T-helper 1 cell treated with Interleukin-12 subunit alpha and Interleukin-12 subunit beta and Interleukin-4 antibody, amounts not matched to agents 30 μg/mL and 1 μg/mL, for 36 hours (primary cell): ENCODE data around the gene KCTD3.
A peak's percentile ranks its signal among the peaks of the same experiment; 100 is the strongest.

Experiments used
- H3K27ac Mint-ChIP-seq: one replicate; pipeline ENCODE4 v1.8.0; 2021; ENCODE audit warnings: mild to moderate bottlenecking, mixed read lengths
- H3K27me3 Mint-ChIP-seq: one replicate; pipeline ENCODE4 v1.8.0; 2021; ENCODE audit warnings: low read depth, mixed read lengths
- H3K36me3 Mint-ChIP-seq: one replicate; pipeline ENCODE4 v1.8.0; 2021; ENCODE audit warnings: low read depth, mixed read lengths
- H3K4me1 Mint-ChIP-seq: one replicate; pipeline ENCODE4 v1.8.0; 2021; ENCODE audit warnings: low read depth, mixed read lengths
- H3K4me3 Mint-ChIP-seq: one replicate; pipeline ENCODE4 v1.8.0; 2021; ENCODE audit warnings: mild to moderate bottlenecking, moderate library complexity, mixed read lengths
- H3K9me3 Mint-ChIP-seq: one replicate; pipeline ENCODE4 v1.8.0; 2021; ENCODE audit warnings: mixed read lengths

The KCTD3 gene

GRCh38 chr1:215543806-215544205, 23.3 kb upstream of the KCTD3 start:
- H3K27me3 Mint-ChIP-seq: peaks cover 14% of the 10 kb centered on the region
- peaks cover 12% of the 10 kb centered on the region for H3K4me1 Mint-ChIP-seq
- H3K36me3 Mint-ChIP-seq: no peaks in the 10 kb centered on the region
- peaks cover 4% of the 10 kb centered on the region for H3K9me3 Mint-ChIP-seq
- H3K27ac Mint-ChIP-seq: no peak overlapping the region
- no peak overlapping the region for H3K4me3 Mint-ChIP-seq

- Mint-ChIP-seq H3K4me1 (peaks cover 12% of the 10 kb centered on the region), H3K36me3 (no peaks in the 10 kb centered on the region), H3K4me3 (no peak overlapping the region), H3K9me3 (peaks cover 4% of the 10 kb centered on the region), H3K27me3 (peaks cover 19% of the 10 kb centered on the region), H3K27ac (no peak overlapping the region)
Observed at GRCh38 chr1:215544566-215544965, 22.5 kb upstream of the KCTD3 start.

GRCh38 chr1:215545096-215545495, 22.0 kb upstream of the KCTD3 start:
- peaks cover 4% of the 10 kb centered on the region for H3K9me3 Mint-ChIP-seq
- no peak overlapping the region for H3K27ac Mint-ChIP-seq
- no peaks in the 10 kb centered on the region for H3K36me3 Mint-ChIP-seq
- no peak overlapping the region for H3K4me3 Mint-ChIP-seq
- H3K27me3 Mint-ChIP-seq: peaks cover 19% of the 10 kb centered on the region
- H3K4me1 Mint-ChIP-seq: peaks cover 12% of the 10 kb centered on the region

GRCh38 chr1:215547011-215547410, 20.1 kb upstream of the KCTD3 start:
- H3K36me3 Mint-ChIP-seq: no peaks in the 10 kb centered on the region
- no peak overlapping the region for H3K4me3 Mint-ChIP-seq
- H3K4me1 Mint-ChIP-seq: peaks cover 12% of the 10 kb centered on the region
- no peak overlapping the region for H3K27ac Mint-ChIP-seq
- peaks cover 13% of the 10 kb centered on the region for H3K27me3 Mint-ChIP-seq
- H3K9me3 Mint-ChIP-seq: peaks cover 4% of the 10 kb centered on the region

GRCh38 chr1:215551806-215552205, 15.3 kb upstream of the KCTD3 start:
- H3K36me3 Mint-ChIP-seq: no peaks in the 10 kb centered on the region
- H3K9me3 Mint-ChIP-seq: peaks cover 10% of the 10 kb centered on the region
- peaks cover 19% of the 10 kb centered on the region for H3K27me3 Mint-ChIP-seq
- H3K27ac Mint-ChIP-seq: no peak overlapping the region
- H3K4me3 Mint-ChIP-seq: no peak overlapping the region
- H3K4me1 Mint-ChIP-seq: no peaks in the 10 kb centered on the region

GRCh38 chr1:215554865-215555264, 12.2 kb upstream of the KCTD3 start:
- Mint-ChIP-seq H3K27me3 (peaks cover 17% of the 10 kb centered on the region), H3K4me3 (no peak overlapping the region), H3K36me3 (no peaks in the 10 kb centered on the region), H3K9me3 (peaks cover 13% of the 10 kb centered on the region), H3K4me1 (no peaks in the 10 kb centered on the region), H3K27ac (no peak overlapping the region)

- H3K9me3 Mint-ChIP-seq: peaks cover 13% of the 10 kb centered on the region
- no peak overlapping the region for H3K4me3 Mint-ChIP-seq
- no peaks in the 10 kb centered on the region for H3K4me1 Mint-ChIP-seq
- peaks cover 17% of the 10 kb centered on the region for H3K27me3 Mint-ChIP-seq
- no peaks in the 10 kb centered on the region for H3K36me3 Mint-ChIP-seq
- no peak overlapping the region for H3K27ac Mint-ChIP-seq
Observed at GRCh38 chr1:215555531-215555930, 11.6 kb upstream of the KCTD3 start.

- Mint-ChIP-seq H3K27ac (no peak overlapping the region), H3K27me3 (peaks cover 22% of the 10 kb centered on the region), H3K4me1 (no peaks in the 10 kb centered on the region)
Observed at GRCh38 chr1:215556996-215557395, 10.1 kb upstream of the KCTD3 start.

GRCh38 chr1:215557504-215557903, 9.6 kb upstream of the KCTD3 start:
- H3K9me3 Mint-ChIP-seq: peaks cover 21% of the 10 kb centered on the region
- peaks cover 22% of the 10 kb centered on the region for H3K27me3 Mint-ChIP-seq
- no peaks in the 10 kb centered on the region for H3K4me1 Mint-ChIP-seq
- H3K27ac Mint-ChIP-seq: no peak overlapping the region
- no peak overlapping the region for H3K4me3 Mint-ChIP-seq
- no peaks in the 10 kb centered on the region for H3K36me3 Mint-ChIP-seq

More at GRCh38 chr1:215556996-215557395, 10.1 kb upstream of the KCTD3 start:
- H3K36me3 Mint-ChIP-seq: no peaks in the 10 kb centered on the region
- H3K4me3 Mint-ChIP-seq: no peak overlapping the region
- peaks cover 20% of the 10 kb centered on the region for H3K9me3 Mint-ChIP-seq

GRCh38 chr1:215557992-215558626, 9.0 kb upstream of the KCTD3 start:
- H3K9me3 Mint-ChIP-seq: peaks cover 21% of the 10 kb centered on the region
- no peak overlapping the region for H3K4me3 Mint-ChIP-seq
- no peaks in the 10 kb centered on the region for H3K4me1 Mint-ChIP-seq
- peaks cover 28% of the 10 kb centered on the region for H3K27me3 Mint-ChIP-seq
- no peak overlapping the region for H3K27ac Mint-ChIP-seq
- no peaks in the 10 kb centered on the region for H3K36me3 Mint-ChIP-seq

- no peaks in the 10 kb centered on the region for H3K9me3 Mint-ChIP-seq
- H3K36me3 Mint-ChIP-seq: peaks cover 3% of the 10 kb centered on the region
- H3K4me3 Mint-ChIP-seq: peak overlapping the region; percentile 91
- peaks cover 21% of the 10 kb centered on the region for H3K4me1 Mint-ChIP-seq
- peaks cover 28% of the 10 kb centered on the region for H3K27me3 Mint-ChIP-seq
- H3K27ac Mint-ChIP-seq: peak overlapping the region; percentile 77
Observed at GRCh38 chr1:215567491-215568298, 591 bp downstream of the KCTD3 start.

- H3K9me3 Mint-ChIP-seq: no peaks in the 10 kb centered on the region
Observed at GRCh38 chr1:215568299-215568692, 1.2 kb downstream of the KCTD3 start.

GRCh38 chr1:215569986-215570824, 3.1 kb downstream of the KCTD3 start:
- Mint-ChIP-seq H3K9me3 (no peaks in the 10 kb centered on the region), H3K27ac (no peak overlapping the region), H3K4me1 (peaks cover 21% of the 10 kb centered on the region), H3K4me3 (no peak overlapping the region), H3K27me3 (peaks cover 23% of the 10 kb centered on the region), H3K36me3 (peaks cover 4% of the 10 kb centered on the region)

More at GRCh38 chr1:215568299-215568692, 1.2 kb downstream of the KCTD3 start:
- H3K4me1 Mint-ChIP-seq: peaks cover 21% of the 10 kb centered on the region
- H3K4me3 Mint-ChIP-seq: peak overlapping the region; percentile 91
- H3K27ac Mint-ChIP-seq: peak overlapping the region; percentile 77
- H3K27me3 Mint-ChIP-seq: peaks cover 23% of the 10 kb centered on the region
- H3K36me3 Mint-ChIP-seq: peaks cover 3% of the 10 kb centered on the region

- Mint-ChIP-seq H3K9me3 (no peaks in the 10 kb centered on the region), H3K36me3 (peaks cover 11% of the 10 kb centered on the region), H3K27me3 (no peaks in the 10 kb centered on the region), H3K27ac (no peak overlapping the region), H3K4me3 (no peak overlapping the region), H3K4me1 (no peaks in the 10 kb centered on the region)
Observed at GRCh38 chr1:215581896-215582295, 14.8 kb downstream of the KCTD3 start.
